Upper lobe of left lung (tissue), 6 donors: Measurements from ENCODE around the gene XRCC5. TPM values are rescaled to one million over a fixed set of nuclear protein-coding genes. Genes with fewer than 3 reads are reported as not detected.

ENCODE experiments used
- ATAC-seq, 2 donors: fragments of 200-7000 bp; cut with Tn5 transposase; one replicate each; pipeline ENCODE4 v1.9.1; 2022; ENCODE audit warnings: mild to moderate bottlenecking in 2 of 2, moderate library complexity in 2 of 2; ENCODE audit not compliant: low FRiP score in 2 of 2
- DNase-seq, 2 donors: peaks; one replicate each; pipeline ENCODE4 v3.0.0-alpha.2; 2019 to 2020
- H3K27ac ChIP-seq, 4 donors: fragments of 200-600 bp; sonication (generic); one replicate each; pipeline ENCODE4 v1.5.1; 2016 to 2019
- H3K27me3 ChIP-seq, 4 donors: fragments of 200-600 bp; sonication (generic); one replicate each; pipeline ENCODE4 v1.5.1; 2017 to 2019
- H3K36me3 ChIP-seq, 4 donors: fragments of 200-600 bp; sonication (generic); one replicate each; pipeline ENCODE4 v1.5.1; 2016 to 2019
- H3K4me1 ChIP-seq, 4 donors: fragments of 200-600 bp; sonication (generic); one replicate each; pipeline ENCODE4 v1.5.1; 2018 to 2019
- H3K4me3 ChIP-seq, 4 donors: fragments of 200-600 bp; sonication (generic); one replicate each; pipeline ENCODE4 v1.5.1; 2017 to 2019; ENCODE audit warnings: mild to moderate bottlenecking in 2 of 4, moderate library complexity in 1 of 4
- H3K9me3 ChIP-seq, 4 donors: fragments of 200-600 bp; sonication (generic); one replicate each; pipeline ENCODE4 v1.5.1; 2018 to 2019
- CTCF ChIP-seq, 6 experiments: fragments of 450-650 bp in 4 of 6; fragments of 200-600 bp in 2 of 6; sonication (generic) in 2 of 6; IDR thresholded peaks; one replicate each; pipeline ENCODE4 v1.5.1; 2016 to 2019; ENCODE audit warnings: antibody characterized with exemption in 6 of 6
- EP300 ChIP-seq, 4 donors: sonication (generic); formaldehyde crosslinking; IDR thresholded peaks; one replicate each; pipeline ENCODE4 v1.5.1; 2017; ENCODE audit warnings: antibody characterized with exemption in 4 of 4, control low read depth in 2 of 4
- POLR2A ChIP-seq, 4 donors: fragments of 450-650 bp; IDR thresholded peaks; one replicate each; pipeline ENCODE4 v1.5.1; 2016 to 2017; ENCODE audit warnings: antibody characterized with exemption in 4 of 4, mild to moderate bottlenecking in 2 of 4
- POLR2AphosphoS5 ChIP-seq, 2 donors: sonication (generic); formaldehyde crosslinking; IDR thresholded peaks; one replicate each; pipeline ENCODE4 v1.5.1; 2017; ENCODE audit warnings: antibody characterized with exemption in 2 of 2
- WGBS, 2 donors: methylation state at CpG; one replicate each; pipeline ENCODE4 v1.1.5; 2017 to 2018; 5-methylcytosine and 5-hydroxymethylcytosine counted together
- total RNA-seq, 6 donors: library from RNA; depleted of rRNA in 4 of 6; stranded (reverse); fragments of >200 nt in 4 of 6; gene quantifications; one replicate each; pipeline versions ENCODE4 v1.1.0 to v1.2.1, GENCODE V29; 2016 to 2021
- donor health status: DM: no; HTN: no; CAD: no; lungs with moderate emphysema.
- donor health status: DM: no; HTN: yes; CAD: no; lungs with severe emphysema.

XRCC5 gene
- total RNA-seq, 6 donors from 2014 or later, result 57.3 to 163 (median 131) TPM

DNA sequence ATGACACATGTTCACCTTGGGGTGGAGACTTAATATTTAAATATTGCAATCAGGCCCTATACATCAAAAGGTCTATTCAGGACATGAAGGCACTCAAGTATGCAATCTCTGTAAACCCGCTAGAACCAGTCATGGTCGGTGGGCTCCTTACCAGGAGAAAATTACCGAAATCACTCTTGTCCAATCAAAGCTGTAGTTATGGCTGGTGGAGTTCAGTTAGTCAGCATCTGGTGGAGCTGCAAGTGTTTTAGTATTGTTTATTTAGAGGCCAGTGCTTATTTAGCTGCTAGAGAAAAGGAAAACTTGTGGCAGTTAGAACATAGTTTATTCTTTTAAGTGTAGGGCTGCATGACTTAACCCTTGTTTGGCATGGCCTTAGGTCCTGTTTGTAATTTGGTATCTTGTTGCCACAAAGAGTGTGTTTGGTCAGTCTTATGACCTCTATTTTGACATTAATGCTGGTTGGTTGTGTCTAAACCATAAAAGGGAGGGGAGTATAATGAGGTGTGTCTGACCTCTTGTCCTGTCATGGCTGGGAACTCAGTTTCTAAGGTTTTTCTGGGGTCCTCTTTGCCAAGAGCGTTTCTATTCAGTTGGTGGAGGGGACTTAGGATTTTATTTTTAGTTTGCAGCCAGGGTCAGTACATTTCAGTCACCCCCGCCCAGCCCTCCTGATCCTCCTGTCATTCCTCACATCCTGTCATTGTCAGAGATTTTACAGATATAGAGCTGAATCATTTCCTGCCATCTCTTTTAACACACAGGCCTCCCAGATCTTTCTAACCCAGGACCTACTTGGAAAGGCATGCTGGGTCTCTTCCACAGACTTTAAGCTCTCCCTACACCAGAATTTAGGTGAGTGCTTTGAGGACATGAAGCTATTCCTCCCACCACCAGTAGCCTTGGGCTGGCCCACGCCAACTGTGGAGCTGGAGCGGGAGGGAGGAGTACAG is 108.1 kb downstream of the XRCC5 start:
- Histone ChIP-seq H3K36me3 (no peaks in the 10 kb centered on the region), H3K27ac (peak overlapping the region; percentile 36 to 71 (median 58)), H3K4me3 (no peak overlapping the region), H3K27me3 (no peaks in the 10 kb centered on the region), H3K4me1 (peaks cover 12 to 23% (median 15%) of the 10 kb centered on the region in 4 donors), H3K9me3 (no peaks in the 10 kb centered on the region)
- 64% methylated on average over 7 of the region's 7 CpGs for WGBS, 2 donors
- ATAC-seq (no peak), DNase-seq (no peak)
- TF ChIP-seq POLR2A (IDR thresholded peaks at IDR 0.05) (no peak), EP300 (IDR thresholded peaks at IDR 0.05) (peak in 1 of 4 donors; percentile 9), CTCF (IDR thresholded peaks at IDR 0.05) (no peak), POLR2AphosphoS5 (IDR thresholded peaks at IDR 0.05) (peak in 1 of 2 donors; percentile 6)

GRCh38 chr2:216217904-216218260 is 108.7 kb downstream of the XRCC5 start:
- 55 to 79% methylated on average over 2 of the region's 2 CpGs for WGBS, 2 donors
- TF ChIP-seq EP300 (IDR thresholded peaks at IDR 0.05) (no peak), CTCF (IDR thresholded peaks at IDR 0.05) (no peak), POLR2A (IDR thresholded peaks at IDR 0.05) (no peak), POLR2AphosphoS5 (IDR thresholded peaks at IDR 0.05) (no peak)
- H3K27me3 ChIP-seq, result no peaks in the 10 kb centered on the region

GRCh38 chr2:216219861-216220260 is 110.7 kb downstream of the XRCC5 start:
- WGBS, 2 donors, result 67 to 80% methylated on average over 6 of the region's 6 CpGs
- H3K27me3 ChIP-seq, result no peaks in the 10 kb centered on the region
- TF ChIP-seq POLR2A (IDR thresholded peaks at IDR 0.05) (no peak), POLR2AphosphoS5 (IDR thresholded peaks at IDR 0.05) (no peak), CTCF (IDR thresholded peaks at IDR 0.05) (no peak), EP300 (IDR thresholded peaks at IDR 0.05) (no peak)
- ATAC-seq (no peak), DNase-seq (no peak)
- H3K4me3 ChIP-seq, result no peak overlapping the region
- H3K4me1 ChIP-seq, result peaks cover 12 to 23% (median 15%) of the 10 kb centered on the region in 4 donors
- no peaks in the 10 kb centered on the region for H3K36me3 ChIP-seq
- no peak overlapping the region for H3K27ac ChIP-seq
- H3K9me3 ChIP-seq, result no peaks in the 10 kb centered on the region

More at GRCh38 chr2:216217904-216218260, 108.7 kb downstream of the XRCC5 start:
- ATAC-seq (no peak), DNase-seq (no peak)
- H3K4me1 ChIP-seq, result peaks cover 12 to 23% (median 15%) of the 10 kb centered on the region in 4 donors
- peak overlapping the region; percentile 36 to 71 (median 58) for H3K27ac ChIP-seq
- H3K36me3 ChIP-seq, result no peaks in the 10 kb centered on the region
- H3K4me3 ChIP-seq, result no peak overlapping the region
- H3K9me3 ChIP-seq, result no peaks in the 10 kb centered on the region

DNA sequence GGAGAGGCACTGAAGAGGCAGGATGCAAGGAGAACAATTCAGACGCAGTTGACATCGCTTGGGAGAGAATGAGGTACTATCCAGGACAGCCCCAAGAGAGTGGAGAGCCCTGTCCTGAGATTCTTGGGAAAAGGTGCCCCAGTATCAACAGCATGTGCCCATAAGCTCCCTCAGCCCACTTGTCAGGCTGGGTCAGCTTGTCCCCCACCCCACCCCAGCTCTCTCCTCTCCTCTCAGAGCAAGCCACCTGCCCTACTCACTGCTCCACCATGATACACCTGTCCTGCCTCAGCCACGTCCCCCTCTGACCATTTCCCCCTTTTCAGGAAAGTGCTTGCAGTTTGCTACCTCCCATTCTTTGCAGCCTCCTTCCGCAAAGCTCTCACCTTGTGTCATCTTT is 111.8 kb downstream of the XRCC5 start:
- WGBS, 2 donors, result 86 to 92% methylated on average over 4 of the region's 4 CpGs
- peaks cover 12 to 23% (median 14%) of the 10 kb centered on the region in 4 donors for H3K4me1 ChIP-seq
- no peaks in the 10 kb centered on the region for H3K36me3 ChIP-seq
- TF ChIP-seq POLR2AphosphoS5 (IDR thresholded peaks at IDR 0.05) (no peak), EP300 (IDR thresholded peaks at IDR 0.05) (no peak), POLR2A (IDR thresholded peaks at IDR 0.05) (no peak), CTCF (IDR thresholded peaks at IDR 0.05) (no peak)
- no peaks in the 10 kb centered on the region for H3K27me3 ChIP-seq
- no peaks in the 10 kb centered on the region for H3K9me3 ChIP-seq
- ATAC-seq (no peak), DNase-seq (no peak)
- H3K4me3 ChIP-seq, result no peak overlapping the region
- no peak overlapping the region for H3K27ac ChIP-seq
